PC-9 (cell line): ENCODE results near the gene CCDC89. TPM values are rescaled to one million over a fixed set of nuclear protein-coding genes. Genes with fewer than 3 reads are reported as not detected.

ENCODE experiments used
- BruUV-seq: library from RNA; stranded (reverse); fragments of 400-500 nt; replicated peaks from 2 replicates; lab custom pipeline; 2021; lab: Mats Ljungman, UMichigan
- CTCF ChIA-PET: fragments of 300-600 bp; sonication (Branson Sonifier 250); formaldehyde crosslinking; loops from one replicate; lab custom pipeline; 2022; ENCODE audit warnings: antibody characterized with exemption; lab: Charles Lee
- POLR2A ChIA-PET: fragments of 300-600 bp; sonication (Branson Sonifier 250); formaldehyde crosslinking; loops from one replicate; lab custom pipeline; 2022; ENCODE audit warnings: antibody characterized with exemption; ENCODE audit not compliant: unreplicated experiment; lab: Charles Lee
- DNase-seq, 2 experiments: peaks; one replicate each; pipeline versions ENCODE4 v3.0.0 to v3.0.0-alpha.2; 2015 to 2022; ENCODE audit warnings: mixed read lengths in 1 of 2
- H2AFZ ChIP-seq: fragments of 200-600 bp; sonication (generic); 2 replicates; pipeline ENCODE4 v1.8.1; 2017; ENCODE audit warnings: antibody characterized with exemption
- H3F3A ChIP-seq: fragments of 200-600 bp; sonication (generic); 2 replicates; pipeline ENCODE4 v1.8.1; 2017; ENCODE audit warnings: antibody characterized with exemption, mild to moderate bottlenecking, low read depth; ENCODE audit not compliant: insufficient read depth
- H3K27ac ChIP-seq: fragments of 200-600 bp; sonication (generic); 2 replicates; pipeline ENCODE4 v1.6.1; 2016; ENCODE audit warnings: mixed run types
- H3K27me3 ChIP-seq: fragments of 200-600 bp; sonication (generic); 2 replicates; pipeline ENCODE4 v1.6.1; 2016; ENCODE audit warnings: low read depth, mixed run types; ENCODE audit not compliant: insufficient read depth
- H3K36me3 ChIP-seq: fragments of 200-600 bp; sonication (generic); 2 replicates; pipeline ENCODE4 v1.6.1; 2016; ENCODE audit warnings: low read depth, mixed run types
- H3K4me1 ChIP-seq: fragments of 200-600 bp; sonication (generic); replicated peaks from 2 replicates; pipeline ENCODE4 v1.6.1; 2016; ENCODE audit warnings: mixed run types; ENCODE audit not compliant: insufficient read depth
- H3K4me2 ChIP-seq: fragments of 200-600 bp; sonication (generic); 2 replicates; pipeline ENCODE4 v1.6.1; 2017; ENCODE audit warnings: mixed run types
- H3K4me3 ChIP-seq: fragments of 200-600 bp; sonication (generic); 2 replicates; pipeline ENCODE4 v1.6.1; 2016; ENCODE audit warnings: mixed run types
- H3K79me2 ChIP-seq: fragments of 200-600 bp; sonication (generic); 2 replicates; pipeline ENCODE4 v1.6.1; 2017; ENCODE audit warnings: low read depth, mixed run types
- H3K9me2 ChIP-seq: fragments of 200-600 bp; sonication (generic); 2 replicates; pipeline ENCODE4 v1.8.1; 2017; ENCODE audit warnings: mild to moderate bottlenecking; ENCODE audit not compliant: insufficient read depth
- H3K9me3 ChIP-seq: fragments of 200-600 bp; sonication (generic); 2 replicates; pipeline ENCODE4 v1.8.1; 2016; ENCODE audit warnings: low read depth; ENCODE audit not compliant: insufficient read depth
- H4K20me1 ChIP-seq: fragments of 200-600 bp; sonication (generic); 2 replicates; pipeline ENCODE4 v1.8.1; 2017; ENCODE audit not compliant: insufficient read depth
- EZH2 ChIP-seq: fragments of 200-600 bp; sonication (generic); IDR thresholded peaks from 2 replicates; pipeline ENCODE4 v1.8.0; 2017; ENCODE audit warnings: antibody characterized with exemption, low read depth
- intact Hi-C: fragments of 100-400 bp; cut with micrococcal nuclease; formaldehyde crosslinking; loops from one replicate; pipeline ENCODE4 v1.10.0; 2022; ENCODE audit not compliant: unreplicated experiment
- total RNA-seq: library from RNA; stranded (reverse); gene quantifications from 2 replicates; pipeline ENCODE4 v1.2.3, GENCODE V29; 2021
- TF ChIP-seq, protein P1 (sequence below): fragments of 200-600 bp; sonication (generic); conservative IDR thresholded peaks from 2 replicates; pipeline ENCODE4 v1.6.1; 2017; ENCODE audit warnings: mixed run types, antibody characterized with exemption, mild to moderate bottlenecking, moderate library complexity

CCDC89 gene
- total RNA-seq, 1 experiment from 2014 or later: 0.50 TPM

DNA sequence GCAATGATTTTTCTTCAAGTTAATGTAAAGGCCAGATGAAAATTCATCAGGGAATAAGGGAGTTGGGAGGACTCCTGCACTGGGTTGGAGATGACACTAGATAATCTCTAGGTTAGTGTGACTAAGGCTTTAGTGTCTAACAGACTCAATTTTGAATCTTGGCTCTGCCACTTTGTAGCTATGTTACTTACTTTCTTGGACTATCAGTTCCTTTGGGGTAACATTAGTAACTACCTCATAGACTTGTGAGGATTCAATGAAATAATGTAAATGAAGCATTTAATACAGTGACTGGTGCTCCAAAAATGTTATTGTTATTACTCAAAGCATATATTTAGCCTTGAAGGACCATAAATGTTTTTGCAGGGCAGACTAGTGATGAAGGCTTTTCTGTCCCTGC, 9.6 kb upstream of the CCDC89 start:
- ChIA-PET CTCF (no interaction called here), POLR2A (interaction anchor here (0.7 kb wide), 1 partner anchor 158 kb away, joined by 5 read pairs; no protein-coding TSS in a partner anchor)
- no peak for DNase-seq
- H3K27me3 ChIP-seq: no peaks in the 10 kb centered on the region
- no peaks in the 10 kb centered on the region for H4K20me1 ChIP-seq
- 0 out of 2 replicates have a peak, but pooled peaks cover 7% of the 10 kb centered on the region for H3K36me3 ChIP-seq
- no peaks in the 10 kb centered on the region for H3K79me2 ChIP-seq
- H3K4me2 ChIP-seq: no peak overlapping the region
- TF ChIP-seq, protein P1, sequence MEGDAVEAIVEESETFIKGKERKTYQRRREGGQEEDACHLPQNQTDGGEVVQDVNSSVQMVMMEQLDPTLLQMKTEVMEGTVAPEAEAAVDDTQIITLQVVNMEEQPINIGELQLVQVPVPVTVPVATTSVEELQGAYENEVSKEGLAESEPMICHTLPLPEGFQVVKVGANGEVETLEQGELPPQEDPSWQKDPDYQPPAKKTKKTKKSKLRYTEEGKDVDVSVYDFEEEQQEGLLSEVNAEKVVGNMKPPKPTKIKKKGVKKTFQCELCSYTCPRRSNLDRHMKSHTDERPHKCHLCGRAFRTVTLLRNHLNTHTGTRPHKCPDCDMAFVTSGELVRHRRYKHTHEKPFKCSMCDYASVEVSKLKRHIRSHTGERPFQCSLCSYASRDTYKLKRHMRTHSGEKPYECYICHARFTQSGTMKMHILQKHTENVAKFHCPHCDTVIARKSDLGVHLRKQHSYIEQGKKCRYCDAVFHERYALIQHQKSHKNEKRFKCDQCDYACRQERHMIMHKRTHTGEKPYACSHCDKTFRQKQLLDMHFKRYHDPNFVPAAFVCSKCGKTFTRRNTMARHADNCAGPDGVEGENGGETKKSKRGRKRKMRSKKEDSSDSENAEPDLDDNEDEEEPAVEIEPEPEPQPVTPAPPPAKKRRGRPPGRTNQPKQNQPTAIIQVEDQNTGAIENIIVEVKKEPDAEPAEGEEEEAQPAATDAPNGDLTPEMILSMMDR: no peak
- TF ChIP-seq EZH2: no peak
- no peak overlapping the region for H3K4me3 ChIP-seq
- intact Hi-C loops: loop anchor here (10.0 kb wide), 2 partner anchors 129 to 249 kb away; no protein-coding TSS in a partner anchor
- no peak overlapping the region for H2AFZ ChIP-seq
- H3K9me2 ChIP-seq: no peaks in the 10 kb centered on the region
- no peak overlapping the region for H3K27ac ChIP-seq
- no peaks in the 10 kb centered on the region; the same call in 1 of the 2 replicates for H3K9me3 ChIP-seq
- H3K4me1 ChIP-seq: peaks cover 14% of the 10 kb centered on the region; the same call in 1 of the 2 replicates
- BruUV-seq: no TSS peak
- no peaks in the 10 kb centered on the region for H3F3A ChIP-seq

DNA sequence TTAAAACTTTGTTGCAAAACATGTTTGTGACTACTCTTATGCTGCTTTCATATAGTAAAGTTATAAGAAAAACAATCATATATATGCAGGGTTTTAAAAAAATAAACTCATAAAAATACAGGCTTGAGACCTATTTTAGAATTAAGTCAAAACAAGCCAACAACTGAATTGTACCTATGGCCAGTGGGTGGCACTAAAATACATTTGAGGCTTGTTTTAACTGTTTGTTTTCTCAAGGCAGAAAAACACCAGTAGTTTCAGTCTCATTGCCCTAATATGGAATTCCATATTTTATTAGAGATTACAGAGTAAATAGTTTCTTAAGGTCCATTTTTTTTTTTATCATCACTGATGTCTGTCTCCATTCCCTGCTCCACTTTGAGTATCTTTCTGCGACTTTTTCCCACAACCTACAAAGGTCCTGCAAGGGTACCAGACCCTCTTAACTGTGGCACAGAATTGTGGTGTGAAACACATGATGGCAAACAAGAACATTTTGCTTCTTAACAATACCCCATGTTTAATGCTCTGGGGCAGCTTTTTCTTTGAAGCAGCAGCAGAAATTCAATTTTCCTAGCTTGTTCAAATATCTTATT, 8.5 kb upstream of the CCDC89 start:
- peak in 1 of 2 experiments; percentile 48 for DNase-seq
- Histone ChIP-seq H3K36me3 (0 out of 2 replicates have a peak, but pooled peaks cover 7% of the 10 kb centered on the region), H3K9me3 (no peaks in the 10 kb centered on the region; the same call in 1 of the 2 replicates), H3K79me2 (no peaks in the 10 kb centered on the region), H3K4me2 (no peak overlapping the region), H3F3A (no peaks in the 10 kb centered on the region), H4K20me1 (no peaks in the 10 kb centered on the region), H3K9me2 (no peaks in the 10 kb centered on the region), H3K27ac (no peak overlapping the region), H3K27me3 (no peaks in the 10 kb centered on the region), H3K4me3 (no peak overlapping the region), H2AFZ (no peak overlapping the region), H3K4me1 (peaks cover 14% of the 10 kb centered on the region; the same call in 1 of the 2 replicates)
- no TSS peak for BruUV-seq
- CTCF ChIA-PET: interaction anchor here (0.6 kb wide), 1 partner anchor 606 kb away, joined by 3 read pairs; no protein-coding TSS in a partner anchor
- TF ChIP-seq, protein P1: peak; percentile 82
- no peak for TF ChIP-seq EZH2
- intact Hi-C loops: loop anchor here (1.0 to 10.0 kb wide), 3 partner anchors 130 to 250 kb away; no protein-coding TSS in a partner anchor
- POLR2A ChIA-PET: interaction anchor here (0.6 kb wide), 1 partner anchor 150 kb away, joined by 3 read pairs; no protein-coding TSS in a partner anchor

DNA sequence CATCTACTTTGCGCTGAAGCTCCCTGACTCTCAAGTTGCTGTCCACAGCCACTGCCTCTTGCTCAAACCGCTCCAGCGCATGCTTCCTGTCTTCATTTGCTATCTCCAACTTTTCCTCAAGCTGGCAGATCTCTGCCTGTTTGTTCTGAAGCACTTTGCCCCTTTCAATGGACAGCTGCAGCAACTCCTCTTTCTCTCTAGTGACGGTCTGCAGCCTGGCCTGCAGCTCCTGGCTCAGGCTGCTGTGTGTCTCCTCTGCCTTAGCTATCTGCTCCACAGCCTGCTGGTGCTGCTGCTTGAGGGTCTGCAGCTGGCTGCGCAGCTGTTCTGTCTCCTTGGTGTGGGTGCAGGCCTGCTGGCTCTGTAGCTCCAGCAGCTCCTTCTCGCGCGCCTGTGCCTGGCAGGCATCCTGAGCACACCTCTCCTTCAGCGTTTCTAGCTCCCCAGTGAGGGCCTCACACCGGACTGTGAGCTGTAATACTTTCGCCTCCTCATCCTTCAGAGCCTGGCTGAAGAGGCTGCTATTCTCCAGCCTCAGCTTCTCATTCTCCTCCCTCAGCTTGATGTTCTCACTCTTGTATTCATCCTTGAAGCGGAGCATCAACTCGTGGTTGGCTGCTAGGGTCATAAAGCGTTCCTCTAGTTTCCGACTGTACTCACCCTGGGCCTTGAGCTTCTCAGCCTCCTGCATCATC, 723 bp downstream of the CCDC89 start:
- no TSS peak for BruUV-seq
- peaks cover 8% of the 10 kb centered on the region; the same call in 1 of the 2 replicates for H3K4me1 ChIP-seq
- no peaks in the 10 kb centered on the region for H4K20me1 ChIP-seq
- no peaks in the 10 kb centered on the region for H3K27me3 ChIP-seq
- TF ChIP-seq EZH2: no peak
- TF ChIP-seq, protein P1: no peak
- CTCF ChIA-PET: no interaction called here
- no peak overlapping the region for H3K27ac ChIP-seq
- no peaks in the 10 kb centered on the region for H3K79me2 ChIP-seq
- POLR2A ChIA-PET: no interaction called here
- H3F3A ChIP-seq: no peaks in the 10 kb centered on the region
- intact Hi-C loops: no loop called here
- H3K9me2 ChIP-seq: no peaks in the 10 kb centered on the region
- H2AFZ ChIP-seq: no peak overlapping the region
- no peak overlapping the region for H3K4me2 ChIP-seq
- no peak for DNase-seq
- no peak overlapping the region for H3K4me3 ChIP-seq
- no peaks in the 10 kb centered on the region for H3K36me3 ChIP-seq
- H3K9me3 ChIP-seq: no peaks in the 10 kb centered on the region
